Measurements from ENCODE around the gene MKI67. TPM values are rescaled to one million over a fixed set of nuclear protein-coding genes. Genes with fewer than 3 reads are reported as not detected.
"Not testable (repeated sequence)": the region's sequence is repeated elsewhere in the genome, so short reads cannot be mapped to it uniquely, and the experiment has no call there.

The MKI67 gene
- total RNA-seq, 1 experiment from 2014 or later = 151 TPM

DNA sequence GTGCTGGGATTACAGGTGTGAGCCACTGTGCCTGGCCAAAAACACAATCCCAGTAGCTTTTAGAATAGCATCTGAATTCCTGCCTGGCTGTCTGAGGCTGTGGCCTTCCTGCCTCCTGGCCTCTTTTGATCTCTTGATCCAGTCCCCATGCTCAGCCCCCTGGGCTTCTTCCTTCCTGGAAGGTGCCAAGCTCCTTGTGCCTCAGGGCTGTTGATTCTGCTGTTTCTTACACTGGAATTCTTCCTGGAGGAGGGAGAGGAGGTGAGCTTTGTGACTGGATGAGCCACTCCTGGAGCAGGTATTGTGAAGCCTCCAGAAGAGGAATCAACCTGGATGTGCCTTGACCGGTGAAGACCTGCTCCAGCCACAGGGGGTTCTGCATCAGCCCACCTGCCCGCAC is 17.3 kb upstream of the MKI67 start:
- Histone ChIP-seq H3K9me3 (ENCODE audit: control insufficient read depth, insufficient read depth, low read depth, low read length) (no peaks in the 10 kb centered on the region), H3K36me3 (ENCODE audit: control insufficient read depth, insufficient read depth, low read length) (no peaks in the 10 kb centered on the region), H3K4me3 (ENCODE audit: low read depth in 2 of 2, low read length in 2 of 2) (no peak overlapping the region), H3K4me1 (ENCODE audit: control insufficient read depth, insufficient read depth, low read length) (no peaks in the 10 kb centered on the region), H3K27ac (ENCODE audit: low read length) (no peak overlapping the region), H3K27me3 (ENCODE audit: control insufficient read depth, insufficient read depth, low read length) (no peaks in the 10 kb centered on the region)
- ChIA-PET CTCF (interaction anchor here (1.0 kb wide), 1 partner anchor 11 kb away, joined by 4 read pairs; no protein-coding TSS in a partner anchor), POLR2A (no interaction called here)
- no peak for ATAC-seq
- TF ChIP-seq, protein P1, sequence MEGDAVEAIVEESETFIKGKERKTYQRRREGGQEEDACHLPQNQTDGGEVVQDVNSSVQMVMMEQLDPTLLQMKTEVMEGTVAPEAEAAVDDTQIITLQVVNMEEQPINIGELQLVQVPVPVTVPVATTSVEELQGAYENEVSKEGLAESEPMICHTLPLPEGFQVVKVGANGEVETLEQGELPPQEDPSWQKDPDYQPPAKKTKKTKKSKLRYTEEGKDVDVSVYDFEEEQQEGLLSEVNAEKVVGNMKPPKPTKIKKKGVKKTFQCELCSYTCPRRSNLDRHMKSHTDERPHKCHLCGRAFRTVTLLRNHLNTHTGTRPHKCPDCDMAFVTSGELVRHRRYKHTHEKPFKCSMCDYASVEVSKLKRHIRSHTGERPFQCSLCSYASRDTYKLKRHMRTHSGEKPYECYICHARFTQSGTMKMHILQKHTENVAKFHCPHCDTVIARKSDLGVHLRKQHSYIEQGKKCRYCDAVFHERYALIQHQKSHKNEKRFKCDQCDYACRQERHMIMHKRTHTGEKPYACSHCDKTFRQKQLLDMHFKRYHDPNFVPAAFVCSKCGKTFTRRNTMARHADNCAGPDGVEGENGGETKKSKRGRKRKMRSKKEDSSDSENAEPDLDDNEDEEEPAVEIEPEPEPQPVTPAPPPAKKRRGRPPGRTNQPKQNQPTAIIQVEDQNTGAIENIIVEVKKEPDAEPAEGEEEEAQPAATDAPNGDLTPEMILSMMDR (IDR thresholded peaks at IDR 0.05) = no peak
- TF ChIP-seq TCF7L2 (IDR thresholded peaks at IDR 0.05; ENCODE audit: low read depth, low read length) = no peak
- TF ChIP-seq SIN3A (IDR thresholded peaks at IDR 0.05; ENCODE audit: borderline replicate concordance, insufficient read depth, low read depth, low read length) = no peak
- no peak for TF ChIP-seq POLR2AphosphoS5 (IDR thresholded peaks at IDR 0.05; ENCODE audit: low read depth, low read length)
- TF ChIP-seq, protein P2, sequence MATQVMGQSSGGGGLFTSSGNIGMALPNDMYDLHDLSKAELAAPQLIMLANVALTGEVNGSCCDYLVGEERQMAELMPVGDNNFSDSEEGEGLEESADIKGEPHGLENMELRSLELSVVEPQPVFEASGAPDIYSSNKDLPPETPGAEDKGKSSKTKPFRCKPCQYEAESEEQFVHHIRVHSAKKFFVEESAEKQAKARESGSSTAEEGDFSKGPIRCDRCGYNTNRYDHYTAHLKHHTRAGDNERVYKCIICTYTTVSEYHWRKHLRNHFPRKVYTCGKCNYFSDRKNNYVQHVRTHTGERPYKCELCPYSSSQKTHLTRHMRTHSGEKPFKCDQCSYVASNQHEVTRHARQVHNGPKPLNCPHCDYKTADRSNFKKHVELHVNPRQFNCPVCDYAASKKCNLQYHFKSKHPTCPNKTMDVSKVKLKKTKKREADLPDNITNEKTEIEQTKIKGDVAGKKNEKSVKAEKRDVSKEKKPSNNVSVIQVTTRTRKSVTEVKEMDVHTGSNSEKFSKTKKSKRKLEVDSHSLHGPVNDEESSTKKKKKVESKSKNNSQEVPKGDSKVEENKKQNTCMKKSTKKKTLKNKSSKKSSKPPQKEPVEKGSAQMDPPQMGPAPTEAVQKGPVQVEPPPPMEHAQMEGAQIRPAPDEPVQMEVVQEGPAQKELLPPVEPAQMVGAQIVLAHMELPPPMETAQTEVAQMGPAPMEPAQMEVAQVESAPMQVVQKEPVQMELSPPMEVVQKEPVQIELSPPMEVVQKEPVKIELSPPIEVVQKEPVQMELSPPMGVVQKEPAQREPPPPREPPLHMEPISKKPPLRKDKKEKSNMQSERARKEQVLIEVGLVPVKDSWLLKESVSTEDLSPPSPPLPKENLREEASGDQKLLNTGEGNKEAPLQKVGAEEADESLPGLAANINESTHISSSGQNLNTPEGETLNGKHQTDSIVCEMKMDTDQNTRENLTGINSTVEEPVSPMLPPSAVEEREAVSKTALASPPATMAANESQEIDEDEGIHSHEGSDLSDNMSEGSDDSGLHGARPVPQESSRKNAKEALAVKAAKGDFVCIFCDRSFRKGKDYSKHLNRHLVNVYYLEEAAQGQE (IDR thresholded peaks at IDR 0.05; ENCODE audit: insufficient read depth in 1 of 2, low read depth in 2 of 2, low read length in 1 of 2) = no peak
- intact Hi-C loops (cut with micrococcal nuclease; ENCODE audit: unreplicated experiment) (no loop called here), in situ Hi-C loops (cut with HindIII; ENCODE audit: low pct_unique_long_range_greater_than_20kb, low sequenced_read_pairs) (no loop called here)
- no TSS peak for BruUV-seq (replicated peaks)
- DNase-seq (ENCODE audit: low read depth, low spot score) = no peak

DNA sequence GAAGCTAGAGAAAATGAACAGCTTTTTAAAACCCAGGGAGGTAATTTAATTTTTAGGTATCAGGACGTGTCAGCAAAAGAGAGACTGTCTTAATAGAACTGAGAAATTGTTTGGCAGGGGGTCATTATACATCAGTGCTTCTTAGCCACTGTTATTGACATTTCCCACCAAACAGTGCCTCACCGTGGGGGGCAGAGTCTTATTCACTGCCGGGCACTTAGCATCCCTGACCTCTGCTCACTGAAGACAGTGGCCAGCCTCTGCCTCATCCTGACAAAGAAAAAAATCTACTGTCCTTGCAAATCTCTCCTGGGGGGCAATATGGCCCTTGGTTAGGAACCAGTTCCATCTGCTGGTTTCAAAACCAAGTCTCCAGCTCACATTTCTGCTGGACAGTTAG is 14.2 kb upstream of the MKI67 start:
- Histone ChIP-seq H3K27ac (ENCODE audit: low read length) (no peak overlapping the region), H3K4me1 (ENCODE audit: control insufficient read depth, insufficient read depth, low read length) (no peaks in the 10 kb centered on the region), H3K9me3 (ENCODE audit: control insufficient read depth, insufficient read depth, low read depth, low read length) (no peaks in the 10 kb centered on the region), H3K27me3 (ENCODE audit: control insufficient read depth, insufficient read depth, low read length) (no peaks in the 10 kb centered on the region), H3K4me3 (ENCODE audit: low read depth in 2 of 2, low read length in 2 of 2) (no peak overlapping the region), H3K36me3 (ENCODE audit: control insufficient read depth, insufficient read depth, low read length) (no peaks in the 10 kb centered on the region)
- in situ Hi-C loops (cut with HindIII; ENCODE audit: low pct_unique_long_range_greater_than_20kb, low sequenced_read_pairs) = no loop called here
- ChIA-PET POLR2A (no interaction called here), CTCF (no interaction called here)
- intact Hi-C loops (cut with micrococcal nuclease; ENCODE audit: unreplicated experiment) = no loop called here
- DNase-seq (ENCODE audit: low read depth, low spot score) (no peak), ATAC-seq (no peak; the same call in 1 of the 2 replicates)
- TF ChIP-seq POLR2AphosphoS5 (IDR thresholded peaks at IDR 0.05; ENCODE audit: low read depth, low read length) = no peak
- TF ChIP-seq, protein P1 (IDR thresholded peaks at IDR 0.05) = no peak
- BruUV-seq (replicated peaks) = no TSS peak

DNA sequence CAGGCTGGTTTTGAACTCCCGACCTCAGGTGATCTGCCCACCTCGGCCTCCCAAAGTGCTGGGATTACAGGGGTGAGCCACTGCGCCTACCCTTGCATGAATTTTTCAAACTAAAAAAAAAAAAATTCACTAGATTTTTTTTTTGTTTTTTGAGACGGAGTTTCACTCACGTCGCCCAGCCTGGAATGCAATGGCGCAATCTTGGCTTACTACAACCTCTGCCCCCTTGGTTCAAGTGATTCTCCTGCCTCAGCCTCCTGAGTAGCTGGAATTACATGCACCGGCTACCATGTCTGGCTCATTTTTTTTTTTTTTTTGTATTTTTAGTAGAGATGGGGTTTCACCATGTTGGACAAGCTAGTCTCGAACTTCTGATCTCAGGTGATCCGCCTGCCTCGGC is 12.2 kb upstream of the MKI67 start:
- in situ Hi-C loops (cut with HindIII; ENCODE audit: low pct_unique_long_range_greater_than_20kb, low sequenced_read_pairs) = not testable (repeated sequence)

More for the DNA sequence above, 12.2 kb upstream of the MKI67 start:
- BruUV-seq (replicated peaks); H3K36me3 ChIP-seq (ENCODE audit: control insufficient read depth, insufficient read depth, low read length); H3K4me1 ChIP-seq (ENCODE audit: control insufficient read depth, insufficient read depth, low read length); POLR2A ChIA-PET; DNase-seq (ENCODE audit: low read depth, low spot score); H3K4me3 ChIP-seq (ENCODE audit: low read depth in 2 of 2, low read length in 2 of 2); H3K9me3 ChIP-seq (ENCODE audit: control insufficient read depth, insufficient read depth, low read depth, low read length); intact Hi-C loops (cut with micrococcal nuclease; ENCODE audit: unreplicated experiment); ATAC-seq; H3K27me3 ChIP-seq (ENCODE audit: control insufficient read depth, insufficient read depth, low read length); H3K27ac ChIP-seq (ENCODE audit: low read length): not testable (repeated sequence)
- CTCF ChIA-PET = interaction anchor here (0.7 to 1.0 kb wide), 2 partner anchors 11 to 428 kb away, joined by 3 to 6 read pairs; no protein-coding TSS in a partner anchor

All from Panc1 (cell line).